Non-pigmented ciliary epithelial cell (primary cell): ENCODE data around the gene FOSL2.

ENCODE experiments used
- DNase-seq: peaks from one replicate; pipeline ENCODE4 v3.0.0-alpha.2; 2010; ENCODE audit warnings: low read depth

FOSL2 gene

GRCh38 chr2:28413152-28413898, 20.7 kb downstream of the FOSL2 start:
- DNase-seq = no peak

GRCh38 chr2:28413899-28414295, 21.2 kb downstream of the FOSL2 start:
- no peak for DNase-seq

- DNase-seq = no peak
Observed at GRCh38 chr2:28414583-28414982, 21.9 kb downstream of the FOSL2 start.

- DNase-seq = no peak
Observed at GRCh38 chr2:28415010-28415409, 22.4 kb downstream of the FOSL2 start.

- DNase-seq = no peak
Observed at GRCh38 chr2:28415715-28416114, 23.1 kb downstream of the FOSL2 start.

GRCh38 chr2:28419003-28419402, 26.3 kb downstream of the FOSL2 start:
- DNase-seq = no peak

GRCh38 chr2:28419443-28420270, 27.0 kb downstream of the FOSL2 start:
- no peak for DNase-seq

- no peak for DNase-seq
Observed at GRCh38 chr2:28420722-28421121, 28.1 kb downstream of the FOSL2 start.

- no peak for DNase-seq
Observed at GRCh38 chr2:28422908-28423741, 30.5 kb downstream of the FOSL2 start.

- no peak for DNase-seq
Observed at GRCh38 chr2:28423856-28424605, 31.4 kb downstream of the FOSL2 start.

GRCh38 chr2:28424799-28425463, 32.3 kb downstream of the FOSL2 start:
- no peak for DNase-seq

- no peak for DNase-seq
Observed at GRCh38 chr2:28425464-28425835, 32.8 kb downstream of the FOSL2 start.

- no peak for DNase-seq
Observed at GRCh38 chr2:28427741-28428415, 35.2 kb downstream of the FOSL2 start.

- DNase-seq = no peak
Observed at GRCh38 chr2:28428486-28428885, 35.8 kb downstream of the FOSL2 start.

GRCh38 chr2:28429636-28430376, 37.1 kb downstream of the FOSL2 start:
- no peak for DNase-seq

- no peak for DNase-seq
Observed at GRCh38 chr2:28430377-28430765, 37.7 kb downstream of the FOSL2 start.

- no peak for DNase-seq
Observed at GRCh38 chr2:28430788-28431418, 38.2 kb downstream of the FOSL2 start.

GRCh38 chr2:28431741-28432140, 39.1 kb downstream of the FOSL2 start:
- no peak for DNase-seq

- DNase-seq = no peak
Observed at GRCh38 chr2:28432362-28432761, 39.7 kb downstream of the FOSL2 start.

GRCh38 chr2:28433215-28433614, 40.6 kb downstream of the FOSL2 start:
- no peak for DNase-seq
